Activated T-cell treated with anti-CD3 and anti-CD28 coated beads, Interleukin-2, amount 50 U/mL, for 4 hours (primary cell): ENCODE data around the gene AVPR1B. TPM values are rescaled to one million over a fixed set of nuclear protein-coding genes. Genes with fewer than 3 reads are reported as not detected.

Experiments used
- ATAC-seq, 2 donors: fragments of 200-7000 bp; cut with Tn5 transposase; one replicate each; pipeline ENCODE4 v1.10.0; 2021
- DNase-seq: peaks from one replicate; pipeline ENCODE4 v3.0.0-alpha.2; 2020
- H3K27me3 Mint-ChIP-seq: one replicate; pipeline ENCODE4 v1.8.0; 2021; ENCODE audit warnings: low read depth, mixed read lengths
- H3K36me3 Mint-ChIP-seq: one replicate; pipeline ENCODE4 v1.8.0; 2022; ENCODE audit warnings: mixed read lengths; ENCODE audit not compliant: insufficient read depth
- H3K4me1 Mint-ChIP-seq: one replicate; pipeline ENCODE4 v1.8.0; 2021; ENCODE audit warnings: low read depth, mixed read lengths
- H3K4me3 Mint-ChIP-seq: one replicate; pipeline ENCODE4 v1.8.0; 2021; ENCODE audit warnings: mild to moderate bottlenecking, moderate library complexity, mixed read lengths
- H3K9me3 Mint-ChIP-seq: one replicate; pipeline ENCODE4 v1.8.0; 2021; ENCODE audit warnings: mixed read lengths
- total RNA-seq, 3 donors: library from RNA; stranded (reverse); gene quantifications; one replicate each; pipeline ENCODE4 v1.2.1, GENCODE V29; 2021

AVPR1B gene
- total RNA-seq, 3 donors from 2014 or later: not detected

DNA sequence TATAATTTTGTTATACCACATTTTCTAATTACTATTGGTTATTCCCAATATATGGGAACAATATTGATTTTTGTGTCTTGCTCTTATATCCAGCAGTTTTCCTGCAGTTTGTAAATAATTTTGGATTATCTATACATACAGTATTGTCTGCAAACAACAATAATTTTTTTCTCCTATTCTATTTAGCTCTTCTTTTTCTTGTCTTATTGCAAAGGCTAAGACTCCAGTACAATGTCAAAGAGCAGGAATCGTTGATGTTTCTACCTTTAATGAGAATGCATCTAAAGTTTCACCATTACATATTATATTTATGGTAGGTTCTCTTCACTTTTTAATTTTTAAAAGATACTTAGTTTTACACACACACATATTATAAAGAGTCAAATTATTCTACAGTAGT is 4.1 kb upstream of the AVPR1B start:
- Mint-ChIP-seq H3K4me1 (peaks cover 11% of the 10 kb centered on the region), H3K4me3 (no peak overlapping the region), H3K27me3 (peaks cover 46% of the 10 kb centered on the region), H3K36me3 (peaks cover 4% of the 10 kb centered on the region), H3K9me3 (peaks cover 23% of the 10 kb centered on the region)
- DNase-seq (no peak), ATAC-seq (no peak)

DNA sequence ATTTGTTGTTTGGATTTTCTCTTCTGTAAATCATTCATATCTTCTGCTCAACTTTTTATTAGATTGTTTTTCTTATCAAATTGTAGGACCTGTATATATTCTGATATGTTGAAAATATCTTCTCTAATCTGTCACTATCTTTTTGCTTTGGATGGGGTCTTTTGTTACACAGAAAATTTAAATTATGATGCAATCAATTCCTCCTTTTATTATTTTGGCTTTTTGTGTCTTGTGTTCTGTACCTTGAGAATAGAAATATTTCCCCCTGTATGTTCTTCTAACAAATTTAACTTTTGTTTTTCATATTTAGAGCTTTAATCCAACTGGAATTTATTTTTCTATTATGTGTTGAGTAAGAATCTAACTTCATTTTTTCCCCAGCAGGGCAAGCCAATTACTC is 3.2 kb upstream of the AVPR1B start:
- H3K4me1 Mint-ChIP-seq: peaks cover 11% of the 10 kb centered on the region
- H3K9me3 Mint-ChIP-seq: peaks cover 23% of the 10 kb centered on the region
- H3K36me3 Mint-ChIP-seq: peaks cover 4% of the 10 kb centered on the region
- no peak for ATAC-seq
- DNase-seq: no peak
- no peak overlapping the region for H3K4me3 Mint-ChIP-seq
- peaks cover 49% of the 10 kb centered on the region for H3K27me3 Mint-ChIP-seq

DNA sequence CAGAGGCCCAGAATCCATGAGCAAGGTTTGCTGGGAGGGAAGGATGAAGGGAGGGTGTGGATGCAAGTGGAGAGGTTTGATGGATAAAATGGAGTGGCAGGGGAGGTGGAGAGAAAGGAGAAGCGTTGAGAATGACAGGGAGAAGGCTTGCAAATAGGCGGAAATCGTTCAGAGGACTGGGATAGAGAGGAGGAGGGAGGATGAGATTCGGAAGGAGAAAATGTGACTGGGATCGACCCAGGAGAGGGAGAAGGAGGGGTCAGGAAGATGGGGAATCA is 376 bp downstream of the AVPR1B start:
- Mint-ChIP-seq H3K27me3 (peaks cover 44% of the 10 kb centered on the region), H3K4me3 (peak overlapping the region; percentile 31), H3K4me1 (peaks cover 11% of the 10 kb centered on the region), H3K9me3 (peaks cover 19% of the 10 kb centered on the region), H3K36me3 (peaks cover 4% of the 10 kb centered on the region)
- no peak for ATAC-seq
- DNase-seq: no peak

DNA sequence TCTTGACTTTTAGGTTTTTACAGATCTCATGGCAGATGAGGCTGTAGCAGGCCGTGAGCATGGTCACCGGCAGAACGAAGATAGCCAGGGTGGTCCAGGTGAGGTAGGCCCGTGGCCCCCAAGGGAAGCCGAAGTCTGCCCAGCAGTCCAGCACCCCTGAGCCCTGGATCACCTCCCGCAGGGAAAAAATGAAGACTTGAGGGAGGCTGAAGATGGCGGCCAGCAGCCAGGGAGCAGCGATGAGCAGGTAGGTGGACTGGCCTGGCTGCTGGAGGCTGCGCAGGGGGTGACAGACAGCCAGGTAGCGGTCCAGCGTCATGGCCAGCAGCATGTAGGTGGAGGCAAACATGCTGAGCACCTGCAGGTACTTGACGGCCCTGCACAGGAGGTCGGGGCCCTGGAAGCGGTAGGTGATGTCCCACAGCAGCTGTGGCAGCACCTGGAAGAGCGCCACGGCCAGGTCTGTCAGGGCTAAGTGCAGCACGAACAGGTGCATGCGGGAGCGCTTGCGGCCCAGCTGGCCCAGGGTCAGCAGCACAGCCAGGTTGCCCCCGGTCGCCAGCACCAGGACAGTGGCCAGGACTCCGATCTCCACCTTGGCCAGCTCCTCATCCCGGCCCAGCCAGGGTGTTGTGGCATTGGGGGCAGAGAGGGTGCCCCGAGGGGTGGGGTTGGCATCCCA is 856 bp downstream of the AVPR1B start:
- peaks cover 15% of the 10 kb centered on the region for H3K9me3 Mint-ChIP-seq
- DNase-seq: no peak
- no peak overlapping the region for H3K4me3 Mint-ChIP-seq
- H3K4me1 Mint-ChIP-seq: peaks cover 11% of the 10 kb centered on the region
- ATAC-seq: no peak
- peaks cover 4% of the 10 kb centered on the region for H3K36me3 Mint-ChIP-seq
- H3K27me3 Mint-ChIP-seq: peaks cover 44% of the 10 kb centered on the region

DNA sequence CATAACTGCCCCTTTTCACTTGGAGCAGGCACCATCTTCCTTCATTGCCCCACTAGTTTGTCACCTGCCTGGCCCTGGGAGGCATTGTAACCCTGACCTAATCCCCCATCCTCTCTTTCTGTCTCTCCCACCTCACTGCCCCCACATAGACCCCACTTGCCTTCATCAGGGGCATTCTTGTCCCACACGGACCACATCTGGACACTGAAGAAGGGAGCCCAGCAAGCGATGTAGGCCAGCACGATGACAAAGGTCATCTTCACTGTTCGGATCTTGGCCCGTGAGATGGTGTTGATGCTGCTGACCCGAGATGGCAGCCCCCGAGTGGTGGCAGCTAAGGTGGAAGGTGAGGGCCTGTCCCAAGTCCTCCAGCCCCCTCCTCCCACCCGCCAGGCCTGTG is 1.4 kb downstream of the AVPR1B start:
- peaks cover 4% of the 10 kb centered on the region for H3K36me3 Mint-ChIP-seq
- peaks cover 9% of the 10 kb centered on the region for H3K9me3 Mint-ChIP-seq
- DNase-seq (no peak), ATAC-seq (no peak)
- peaks cover 44% of the 10 kb centered on the region for H3K27me3 Mint-ChIP-seq
- H3K4me3 Mint-ChIP-seq: no peak overlapping the region
- H3K4me1 Mint-ChIP-seq: peaks cover 11% of the 10 kb centered on the region

DNA sequence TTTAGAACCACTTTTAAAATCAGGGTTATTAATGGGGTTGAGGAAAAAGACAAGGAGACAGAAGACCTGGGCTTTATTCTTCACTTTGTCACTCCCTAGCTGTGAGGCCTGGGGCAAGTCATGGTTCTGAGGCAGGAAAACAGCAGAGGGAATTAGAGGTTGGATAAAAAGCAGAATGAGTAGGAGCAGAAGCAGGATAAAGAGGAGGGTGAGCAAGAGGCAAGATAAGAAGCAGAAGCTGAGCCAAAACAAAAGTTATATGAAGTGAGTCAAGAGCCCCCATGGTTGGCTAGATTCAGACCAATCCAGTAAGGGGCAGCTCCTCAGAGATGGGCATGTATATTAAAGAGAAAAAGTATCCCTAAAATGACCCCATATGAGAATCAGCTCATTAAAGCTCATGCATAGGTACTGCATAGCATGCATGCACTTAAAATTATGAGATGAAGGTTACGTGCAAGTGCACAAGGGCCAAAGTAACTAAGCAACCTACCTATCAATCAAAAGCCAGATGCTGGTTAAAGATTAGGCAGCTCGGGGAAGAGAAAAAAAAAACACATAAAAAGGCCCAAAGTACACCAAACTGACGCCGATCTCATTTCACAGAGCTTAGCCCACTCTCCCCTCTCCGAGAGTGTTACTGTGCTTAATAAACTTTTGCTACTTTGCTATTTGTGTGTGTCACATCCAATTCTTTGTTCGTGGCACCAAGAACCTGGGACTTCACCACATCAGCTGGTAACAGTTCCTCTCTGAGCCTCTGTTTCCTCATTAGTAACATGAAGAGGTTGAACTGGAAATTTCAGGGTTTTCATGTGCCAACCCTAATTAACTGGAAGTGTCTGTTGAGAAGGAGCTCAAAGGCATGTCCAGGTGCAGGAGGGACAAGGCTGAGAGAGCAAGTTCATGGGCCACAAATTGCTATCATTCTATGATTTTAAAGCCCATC is 2.2 kb downstream of the AVPR1B start:
- H3K9me3 Mint-ChIP-seq: peaks cover 1% of the 10 kb centered on the region
- peaks cover 11% of the 10 kb centered on the region for H3K4me1 Mint-ChIP-seq
- H3K4me3 Mint-ChIP-seq: no peak overlapping the region
- peaks cover 1% of the 10 kb centered on the region for H3K36me3 Mint-ChIP-seq
- no peak for ATAC-seq
- DNase-seq: no peak
- peaks cover 38% of the 10 kb centered on the region for H3K27me3 Mint-ChIP-seq

DNA sequence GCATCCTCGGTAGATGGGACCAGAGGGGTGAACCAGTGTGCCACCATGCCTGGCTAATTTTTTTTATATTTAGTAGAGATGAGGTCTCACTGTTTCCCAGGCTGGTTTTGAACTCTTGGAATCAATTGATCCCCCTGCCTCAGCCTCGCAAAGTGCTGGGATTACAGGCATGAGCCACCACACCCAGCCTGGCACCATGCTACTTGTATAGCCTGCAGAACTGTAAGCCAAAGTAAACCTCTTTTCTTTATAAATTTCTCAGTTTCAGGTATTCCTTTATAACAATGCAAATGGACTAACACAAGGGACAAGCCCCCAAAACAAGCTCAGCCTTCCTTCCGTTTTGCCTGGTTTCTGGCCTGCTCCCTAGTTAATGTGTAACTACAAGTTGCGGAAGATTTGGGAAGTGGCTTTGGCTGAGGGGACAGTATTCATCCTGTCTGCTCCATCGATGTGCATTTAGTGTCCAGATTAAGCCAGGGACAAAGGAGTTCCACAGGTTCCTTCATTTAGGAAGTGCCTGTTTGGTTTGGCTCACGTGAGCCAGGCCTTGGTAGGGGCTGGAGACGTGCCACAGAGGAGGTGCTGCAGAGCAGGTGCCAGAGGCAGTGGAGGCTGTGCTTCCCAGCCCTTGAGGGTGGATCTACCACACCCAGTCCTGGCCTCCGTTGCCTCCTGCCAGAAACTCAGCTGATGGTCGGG is 4.4 kb downstream of the AVPR1B start:
- H3K4me3 Mint-ChIP-seq: no peak overlapping the region

DNA sequence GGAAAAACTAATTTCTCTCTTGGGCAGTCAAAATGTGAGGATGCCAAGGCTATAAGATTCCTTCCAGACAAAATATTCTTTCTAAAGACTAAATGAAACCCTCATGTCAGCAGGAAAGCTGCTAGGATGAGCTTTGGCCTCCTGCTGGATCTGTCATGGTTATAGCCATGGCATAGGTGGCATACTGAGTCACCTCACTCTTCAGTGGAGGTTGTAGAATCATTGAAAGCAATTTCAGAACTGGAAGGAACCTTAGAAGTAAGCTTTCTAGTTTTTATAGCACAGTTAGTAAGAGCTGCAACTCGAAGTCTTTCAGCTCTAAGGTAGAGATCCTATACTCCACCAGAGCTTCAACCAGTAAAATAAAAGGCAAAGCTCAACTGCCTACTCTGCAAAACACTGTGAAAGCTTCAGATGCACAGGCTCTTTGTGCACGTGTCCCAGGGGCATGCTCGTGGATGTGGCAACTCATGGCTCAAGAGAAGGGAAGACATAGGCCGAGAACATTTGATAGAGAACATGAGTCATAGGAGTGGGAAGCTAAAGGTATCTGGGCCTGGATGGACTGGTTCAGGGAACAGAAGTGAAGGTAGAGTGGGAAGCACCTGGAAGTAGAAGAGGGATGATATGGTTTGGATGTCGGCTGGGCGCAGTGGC is 5.8 kb downstream of the AVPR1B start:
- DNase-seq: no peak
- Mint-ChIP-seq H3K9me3 (no peaks in the 10 kb centered on the region), H3K4me3 (no peak overlapping the region), H3K4me1 (no peaks in the 10 kb centered on the region), H3K36me3 (no peaks in the 10 kb centered on the region), H3K27me3 (peaks cover 16% of the 10 kb centered on the region)
- ATAC-seq: no peak

More for the DNA sequence above, 4.4 kb downstream of the AVPR1B start:
- no peaks in the 10 kb centered on the region for H3K36me3 Mint-ChIP-seq
- H3K4me1 Mint-ChIP-seq: peaks cover 7% of the 10 kb centered on the region
- H3K9me3 Mint-ChIP-seq: no peaks in the 10 kb centered on the region
- peaks cover 25% of the 10 kb centered on the region for H3K27me3 Mint-ChIP-seq
- DNase-seq (no peak), ATAC-seq (no peak)

DNA sequence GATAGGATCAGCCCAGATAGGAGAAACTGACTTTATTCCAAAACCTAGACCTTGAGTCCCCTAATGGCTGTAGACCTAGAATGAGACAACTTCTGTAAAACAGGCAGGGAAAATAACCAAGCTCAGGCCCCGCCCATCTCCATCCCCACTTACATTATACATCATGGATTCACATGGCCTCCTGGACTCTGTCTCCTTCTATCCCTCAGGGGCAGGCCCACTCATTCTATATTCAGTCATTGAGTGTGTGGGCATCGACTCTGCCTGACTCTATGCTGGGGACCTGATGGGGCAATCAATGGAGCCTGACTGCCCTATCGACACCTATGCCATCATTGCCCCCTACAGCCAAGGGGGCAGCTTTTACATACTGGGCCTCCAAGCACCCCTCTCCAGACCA is 6.4 kb downstream of the AVPR1B start:
- peaks cover 11% of the 10 kb centered on the region for H3K27me3 Mint-ChIP-seq
- H3K4me1 Mint-ChIP-seq: no peaks in the 10 kb centered on the region
- no peak for ATAC-seq
- H3K36me3 Mint-ChIP-seq: no peaks in the 10 kb centered on the region
- no peak for DNase-seq
- no peaks in the 10 kb centered on the region for H3K9me3 Mint-ChIP-seq
- no peak overlapping the region for H3K4me3 Mint-ChIP-seq

DNA sequence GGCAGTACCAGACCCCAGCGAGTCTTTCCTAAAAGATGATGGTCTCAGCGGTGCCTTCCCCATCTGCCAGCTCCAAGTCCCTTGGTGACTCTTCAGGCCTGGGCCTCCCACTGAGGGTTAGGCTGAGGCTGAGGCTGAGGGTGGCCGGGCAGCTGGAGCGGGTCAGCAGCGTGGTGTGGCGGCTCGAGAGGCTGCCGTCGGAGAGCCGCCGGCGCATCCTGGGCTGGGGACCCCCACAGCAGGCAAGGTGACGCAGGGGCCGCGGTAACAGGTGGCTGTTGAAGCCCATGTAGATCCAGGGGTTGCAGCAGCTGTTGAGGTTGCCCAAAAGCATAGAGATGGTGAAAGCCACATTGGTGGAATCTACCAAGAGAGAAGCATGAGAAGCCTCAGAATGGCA is 7.0 kb downstream of the AVPR1B start:
- H3K4me1 Mint-ChIP-seq: no peaks in the 10 kb centered on the region
- DNase-seq (no peak), ATAC-seq (no peak)
- no peaks in the 10 kb centered on the region for H3K36me3 Mint-ChIP-seq
- H3K9me3 Mint-ChIP-seq: no peaks in the 10 kb centered on the region
- no peak overlapping the region for H3K4me3 Mint-ChIP-seq
- H3K27me3 Mint-ChIP-seq: peaks cover 6% of the 10 kb centered on the region

DNA sequence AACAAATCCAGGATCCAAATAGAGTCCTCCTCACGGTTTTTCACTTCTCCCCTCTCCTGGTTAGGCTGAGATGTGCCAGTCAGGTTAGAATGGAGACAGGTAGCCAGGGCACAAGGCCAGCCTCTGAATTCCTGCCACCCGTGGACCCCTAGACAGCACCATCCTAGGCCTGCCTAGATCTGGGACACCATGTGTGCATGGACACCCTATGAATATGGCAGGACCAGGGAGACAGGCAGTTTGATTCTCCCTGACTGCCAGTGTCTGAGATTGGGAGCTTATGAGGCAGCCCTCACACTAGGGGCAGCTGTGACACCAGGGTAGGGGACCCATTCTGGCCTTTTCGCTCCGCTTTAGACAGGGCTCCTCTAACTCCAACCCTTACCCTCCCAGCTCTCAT is 7.5 kb downstream of the AVPR1B start:
- no peak for ATAC-seq
- Mint-ChIP-seq H3K36me3 (no peaks in the 10 kb centered on the region), H3K9me3 (no peaks in the 10 kb centered on the region), H3K27me3 (peaks cover 6% of the 10 kb centered on the region), H3K4me3 (no peak overlapping the region), H3K4me1 (no peaks in the 10 kb centered on the region)
- no peak for DNase-seq

DNA sequence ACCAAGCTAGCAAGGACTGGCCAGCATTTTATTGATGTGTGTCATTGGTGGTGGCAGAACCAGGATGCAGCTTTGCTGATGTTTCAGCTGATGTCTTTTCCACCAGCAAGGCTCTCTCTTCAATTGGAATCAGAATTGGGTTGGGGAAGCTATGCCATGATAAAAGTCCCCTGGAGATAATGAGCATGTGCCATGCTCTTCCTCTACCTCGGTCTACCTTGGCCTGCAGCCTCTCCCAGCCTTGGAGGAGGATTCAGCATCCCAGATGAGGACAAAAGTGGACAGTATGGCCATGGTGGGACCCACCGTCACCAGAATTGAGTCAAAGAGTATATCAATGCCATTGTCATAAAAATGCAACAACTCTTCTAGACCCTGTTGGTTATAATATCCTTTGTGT is 8.6 kb downstream of the AVPR1B start:
- no peak for DNase-seq
- H3K4me3 Mint-ChIP-seq: no peak overlapping the region
- no peaks in the 10 kb centered on the region for H3K9me3 Mint-ChIP-seq
- H3K27me3 Mint-ChIP-seq: peaks cover 6% of the 10 kb centered on the region
- no peaks in the 10 kb centered on the region for H3K4me1 Mint-ChIP-seq
- no peak for ATAC-seq
- H3K36me3 Mint-ChIP-seq: no peaks in the 10 kb centered on the region

DNA sequence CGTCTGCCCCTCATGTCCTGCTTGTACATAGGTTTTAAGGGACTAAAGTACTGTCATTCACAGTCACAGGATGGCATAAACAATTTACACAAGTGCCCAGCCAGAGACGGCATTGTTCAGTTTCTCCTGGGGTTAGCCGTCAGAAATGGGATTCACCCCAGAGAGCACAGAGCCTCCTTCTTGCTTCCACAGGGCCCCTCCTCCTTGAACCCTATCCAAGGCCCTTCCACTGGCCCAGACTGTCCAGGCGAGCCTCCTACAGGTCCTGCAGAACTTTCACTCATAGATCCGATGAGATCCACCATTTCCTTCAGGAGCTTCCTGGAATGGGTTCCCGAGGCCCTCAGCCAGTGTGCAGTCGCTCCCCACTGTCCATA is 10.0 kb downstream of the AVPR1B start:
- Mint-ChIP-seq H3K27me3 (no peaks in the 10 kb centered on the region), H3K9me3 (no peaks in the 10 kb centered on the region), H3K4me1 (no peaks in the 10 kb centered on the region), H3K4me3 (no peak overlapping the region), H3K36me3 (no peaks in the 10 kb centered on the region)
- no peak for DNase-seq
- ATAC-seq: no peak
